GM23338 (cell line): ENCODE measurements around the gene FCHSD2. TPM values are rescaled to one million over a fixed set of nuclear protein-coding genes. Genes with fewer than 3 reads are reported as not detected.

Experiments used
- ATAC-seq: fragments of 200-7000 bp; cut with Tn5 transposase; 3 replicates; pipeline ENCODE4 v1.9.1; 2020
- DNase-seq: peaks from one replicate; pipeline ENCODE4 v3.0.0-alpha.2; 2015; ENCODE audit warnings: low spot score
- H2AFZ ChIP-seq: fragments of 200-600 bp; sonication (generic); 2 replicates; pipeline ENCODE4 v1.8.0; 2016; ENCODE audit warnings: antibody characterized with exemption, mild to moderate bottlenecking, moderate library complexity
- H3F3A ChIP-seq: fragments of 200-600 bp; sonication (generic); replicated peaks from 2 replicates; pipeline ENCODE4 v1.8.0; 2017; ENCODE audit warnings: antibody characterized with exemption, mixed run types, low read depth
- H3K27ac ChIP-seq: fragments of 200-600 bp; sonication (generic); 2 replicates; pipeline ENCODE4 v1.6.1; 2016; ENCODE audit warnings: low read depth
- H3K27me3 ChIP-seq: fragments of 200-600 bp; sonication (generic); 2 replicates; pipeline ENCODE4 v1.8.0; 2016; ENCODE audit warnings: mild to moderate bottlenecking, mixed run types, moderate library complexity; ENCODE audit not compliant: insufficient read depth
- H3K36me3 ChIP-seq: fragments of 200-600 bp; sonication (generic); 2 replicates; pipeline ENCODE4 v1.8.0; 2016; ENCODE audit warnings: mild to moderate bottlenecking; ENCODE audit not compliant: insufficient read depth
- H3K4me1 ChIP-seq: fragments of 200-600 bp; sonication (generic); 2 replicates; pipeline ENCODE4 v1.8.0; 2016; ENCODE audit warnings: mild to moderate bottlenecking, moderate library complexity; ENCODE audit not compliant: insufficient read depth
- H3K4me2 ChIP-seq: fragments of 200-600 bp; sonication (generic); 2 replicates; pipeline ENCODE4 v1.7.1; 2017; ENCODE audit warnings: mixed run types
- H3K4me3 ChIP-seq: fragments of 200-600 bp; sonication (generic); 2 replicates; pipeline ENCODE4 v1.6.1; 2016; ENCODE audit warnings: mixed run types
- H3K79me2 ChIP-seq: fragments of 200-600 bp; sonication (generic); replicated peaks from 2 replicates; pipeline ENCODE4 v1.8.0; 2017; ENCODE audit warnings: mild to moderate bottlenecking; ENCODE audit not compliant: insufficient read depth
- H3K9me2 ChIP-seq: fragments of 200-600 bp; sonication (generic); 2 replicates; pipeline ENCODE4 v1.8.0; 2017; ENCODE audit not compliant: insufficient read depth
- H4K20me1 ChIP-seq: fragments of 200-600 bp; sonication (generic); replicated peaks from 2 replicates; pipeline ENCODE4 v1.8.0; 2017; ENCODE audit warnings: mild to moderate bottlenecking; ENCODE audit not compliant: insufficient read depth
- H3K27ac Mint-ChIP-seq: 2 replicates; pipeline ENCODE4 v1.8.0; 2020; ENCODE audit warnings: inconsistent platforms, mild to moderate bottlenecking, moderate library complexity, mixed read lengths
- H3K27me3 Mint-ChIP-seq: 3 replicates; pipeline ENCODE4 v1.8.0; 2022; ENCODE audit warnings: low read depth, mild to moderate bottlenecking, moderate library complexity, mixed read lengths, inconsistent platforms; ENCODE audit not compliant: insufficient read depth, poor library complexity
- H3K36me3 Mint-ChIP-seq: 3 replicates; pipeline ENCODE4 v1.8.0; 2021; ENCODE audit warnings: low read depth, mild to moderate bottlenecking, inconsistent platforms, moderate library complexity, mixed read lengths
- H3K4me1 Mint-ChIP-seq: 3 replicates; pipeline ENCODE4 v1.8.0; 2020; ENCODE audit warnings: mild to moderate bottlenecking, inconsistent platforms, mixed read lengths
- H3K4me3 Mint-ChIP-seq: 3 replicates; pipeline ENCODE4 v1.8.0; 2021; ENCODE audit warnings: moderate library complexity, mild to moderate bottlenecking, inconsistent platforms, mixed read lengths
- H3K9me3 Mint-ChIP-seq: 3 replicates; pipeline ENCODE4 v1.8.0; 2020; ENCODE audit warnings: moderate library complexity, mild to moderate bottlenecking, inconsistent platforms, mixed read lengths
- CREB1 ChIP-seq: fragments of 250-450 bp; sonication (Bioruptor Pico); IDR thresholded peaks from 2 replicates; pipeline ENCODE4 v1.5.0; 2020; ENCODE audit warnings: low read depth, mild to moderate bottlenecking, moderate library complexity
- EZH2 ChIP-seq: fragments of 200-600 bp; sonication (generic); IDR thresholded peaks from one replicate; pipeline ENCODE4 v1.8.0; 2017; ENCODE audit warnings: antibody characterized with exemption, mild to moderate bottlenecking, low read depth; ENCODE audit not compliant: unreplicated experiment
- EZH2phosphoT487 ChIP-seq: fragments of 200-600 bp; sonication (generic); IDR thresholded peaks from one replicate; pipeline ENCODE4 v1.8.1; 2018; ENCODE audit warnings: antibody characterized with exemption; ENCODE audit not compliant: unreplicated experiment
- NANOG ChIP-seq: IDR thresholded peaks from 2 replicates; pipeline ENCODE4 v1.6.1; 2016; ENCODE audit warnings: antibody characterized with exemption, borderline replicate concordance
- STAT1 ChIP-seq: IDR thresholded peaks from one replicate; pipeline ENCODE4 v1.6.1; 2016; ENCODE audit warnings: antibody characterized with exemption; ENCODE audit not compliant: unreplicated experiment
- ZNF114 ChIP-seq: fragments of 250-450 bp; sonication (Bioruptor Pico); IDR thresholded peaks from 2 replicates; pipeline ENCODE4 v1.5.0; 2020; ENCODE audit warnings: mild to moderate bottlenecking, moderate library complexity
- ZNF331 ChIP-seq: fragments of 250-450 bp; sonication (Bioruptor Pico); IDR thresholded peaks from 2 replicates; pipeline ENCODE4 v1.5.0; 2020; ENCODE audit warnings: low read depth, mild to moderate bottlenecking, moderate library complexity
- polyA plus RNA-seq: library from polyadenylated mRNA; unstranded; fragments of >200 nt; fragmentation: Nextera tagmentation; extraction: Ambion mirVana; gene quantifications from 2 replicates; pipeline ENCODE4 v1.2.1, GENCODE V29; 2016
- total RNA-seq: library from RNA; depleted of rRNA; stranded (reverse); fragments of >200 nt; shearing (Covaris generic); gene quantifications from 2 replicates; pipeline ENCODE4 v1.2.3, GENCODE V29; 2014
- TF ChIP-seq, protein P1 (sequence below): IDR thresholded peaks from 2 replicates; pipeline ENCODE4 v1.6.1; 2016; ENCODE audit warnings: antibody characterized with exemption
- TF ChIP-seq, protein P2 (sequence below): fragments of 250-450 bp; sonication (Bioruptor Pico); IDR thresholded peaks from 2 replicates; pipeline ENCODE4 v1.5.0; 2020; ENCODE audit warnings: mild to moderate bottlenecking, moderate library complexity

The FCHSD2 gene
- total and polyA plus RNA-seq, 2 experiments from 2014 or later, result 3.6 to 5.2 TPM

DNA sequence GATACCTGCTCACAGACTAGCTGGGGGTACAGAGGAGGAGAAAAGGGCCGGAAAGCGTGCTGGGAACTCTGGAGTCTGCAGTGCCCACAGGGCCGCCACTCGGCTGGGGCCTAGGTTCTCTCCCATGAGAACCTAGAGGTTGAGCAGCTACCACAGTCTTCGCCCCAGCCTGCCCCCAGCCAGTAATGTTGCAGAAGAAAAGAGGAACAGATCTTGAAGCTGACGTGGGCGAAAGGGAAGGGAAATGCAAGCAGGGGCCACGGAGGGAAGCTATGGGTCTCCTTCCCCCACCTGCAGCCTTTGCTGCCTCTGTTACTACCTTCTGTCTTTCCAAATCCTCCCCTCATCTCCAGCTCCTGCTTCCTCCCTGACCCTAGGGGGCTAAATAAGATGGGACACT lies 47.2 kb upstream of the FCHSD2 start:
- Mint-ChIP-seq H3K27ac (no peak overlapping the region), H3K4me3 (no peak overlapping the region), H3K36me3 (no peaks in the 10 kb centered on the region), H3K27me3 (peaks cover 11% of the 10 kb centered on the region), H3K9me3 (no peaks in the 10 kb centered on the region), H3K4me1 (peaks cover 11% of the 10 kb centered on the region; the same call in 2 of the 3 replicates)
- H4K20me1 ChIP-seq, result no peaks in the 10 kb centered on the region
- H3K27me3 ChIP-seq, result no peaks in the 10 kb centered on the region
- no peak overlapping the region for H3K4me2 ChIP-seq
- no peak overlapping the region for H3K27ac ChIP-seq
- TF ChIP-seq STAT1 (no peak), CREB1 (no peak), EZH2phosphoT487 (no peak), NANOG (no peak), EZH2 (no peak), ZNF331 (CRISPR knock-in tag) (no peak), ZNF114 (CRISPR knock-in tag) (no peak)
- TF ChIP-seq, protein P1, sequence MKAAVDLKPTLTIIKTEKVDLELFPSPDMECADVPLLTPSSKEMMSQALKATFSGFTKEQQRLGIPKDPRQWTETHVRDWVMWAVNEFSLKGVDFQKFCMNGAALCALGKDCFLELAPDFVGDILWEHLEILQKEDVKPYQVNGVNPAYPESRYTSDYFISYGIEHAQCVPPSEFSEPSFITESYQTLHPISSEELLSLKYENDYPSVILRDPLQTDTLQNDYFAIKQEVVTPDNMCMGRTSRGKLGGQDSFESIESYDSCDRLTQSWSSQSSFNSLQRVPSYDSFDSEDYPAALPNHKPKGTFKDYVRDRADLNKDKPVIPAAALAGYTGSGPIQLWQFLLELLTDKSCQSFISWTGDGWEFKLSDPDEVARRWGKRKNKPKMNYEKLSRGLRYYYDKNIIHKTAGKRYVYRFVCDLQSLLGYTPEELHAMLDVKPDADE, result no peak
- TF ChIP-seq, protein P2, sequence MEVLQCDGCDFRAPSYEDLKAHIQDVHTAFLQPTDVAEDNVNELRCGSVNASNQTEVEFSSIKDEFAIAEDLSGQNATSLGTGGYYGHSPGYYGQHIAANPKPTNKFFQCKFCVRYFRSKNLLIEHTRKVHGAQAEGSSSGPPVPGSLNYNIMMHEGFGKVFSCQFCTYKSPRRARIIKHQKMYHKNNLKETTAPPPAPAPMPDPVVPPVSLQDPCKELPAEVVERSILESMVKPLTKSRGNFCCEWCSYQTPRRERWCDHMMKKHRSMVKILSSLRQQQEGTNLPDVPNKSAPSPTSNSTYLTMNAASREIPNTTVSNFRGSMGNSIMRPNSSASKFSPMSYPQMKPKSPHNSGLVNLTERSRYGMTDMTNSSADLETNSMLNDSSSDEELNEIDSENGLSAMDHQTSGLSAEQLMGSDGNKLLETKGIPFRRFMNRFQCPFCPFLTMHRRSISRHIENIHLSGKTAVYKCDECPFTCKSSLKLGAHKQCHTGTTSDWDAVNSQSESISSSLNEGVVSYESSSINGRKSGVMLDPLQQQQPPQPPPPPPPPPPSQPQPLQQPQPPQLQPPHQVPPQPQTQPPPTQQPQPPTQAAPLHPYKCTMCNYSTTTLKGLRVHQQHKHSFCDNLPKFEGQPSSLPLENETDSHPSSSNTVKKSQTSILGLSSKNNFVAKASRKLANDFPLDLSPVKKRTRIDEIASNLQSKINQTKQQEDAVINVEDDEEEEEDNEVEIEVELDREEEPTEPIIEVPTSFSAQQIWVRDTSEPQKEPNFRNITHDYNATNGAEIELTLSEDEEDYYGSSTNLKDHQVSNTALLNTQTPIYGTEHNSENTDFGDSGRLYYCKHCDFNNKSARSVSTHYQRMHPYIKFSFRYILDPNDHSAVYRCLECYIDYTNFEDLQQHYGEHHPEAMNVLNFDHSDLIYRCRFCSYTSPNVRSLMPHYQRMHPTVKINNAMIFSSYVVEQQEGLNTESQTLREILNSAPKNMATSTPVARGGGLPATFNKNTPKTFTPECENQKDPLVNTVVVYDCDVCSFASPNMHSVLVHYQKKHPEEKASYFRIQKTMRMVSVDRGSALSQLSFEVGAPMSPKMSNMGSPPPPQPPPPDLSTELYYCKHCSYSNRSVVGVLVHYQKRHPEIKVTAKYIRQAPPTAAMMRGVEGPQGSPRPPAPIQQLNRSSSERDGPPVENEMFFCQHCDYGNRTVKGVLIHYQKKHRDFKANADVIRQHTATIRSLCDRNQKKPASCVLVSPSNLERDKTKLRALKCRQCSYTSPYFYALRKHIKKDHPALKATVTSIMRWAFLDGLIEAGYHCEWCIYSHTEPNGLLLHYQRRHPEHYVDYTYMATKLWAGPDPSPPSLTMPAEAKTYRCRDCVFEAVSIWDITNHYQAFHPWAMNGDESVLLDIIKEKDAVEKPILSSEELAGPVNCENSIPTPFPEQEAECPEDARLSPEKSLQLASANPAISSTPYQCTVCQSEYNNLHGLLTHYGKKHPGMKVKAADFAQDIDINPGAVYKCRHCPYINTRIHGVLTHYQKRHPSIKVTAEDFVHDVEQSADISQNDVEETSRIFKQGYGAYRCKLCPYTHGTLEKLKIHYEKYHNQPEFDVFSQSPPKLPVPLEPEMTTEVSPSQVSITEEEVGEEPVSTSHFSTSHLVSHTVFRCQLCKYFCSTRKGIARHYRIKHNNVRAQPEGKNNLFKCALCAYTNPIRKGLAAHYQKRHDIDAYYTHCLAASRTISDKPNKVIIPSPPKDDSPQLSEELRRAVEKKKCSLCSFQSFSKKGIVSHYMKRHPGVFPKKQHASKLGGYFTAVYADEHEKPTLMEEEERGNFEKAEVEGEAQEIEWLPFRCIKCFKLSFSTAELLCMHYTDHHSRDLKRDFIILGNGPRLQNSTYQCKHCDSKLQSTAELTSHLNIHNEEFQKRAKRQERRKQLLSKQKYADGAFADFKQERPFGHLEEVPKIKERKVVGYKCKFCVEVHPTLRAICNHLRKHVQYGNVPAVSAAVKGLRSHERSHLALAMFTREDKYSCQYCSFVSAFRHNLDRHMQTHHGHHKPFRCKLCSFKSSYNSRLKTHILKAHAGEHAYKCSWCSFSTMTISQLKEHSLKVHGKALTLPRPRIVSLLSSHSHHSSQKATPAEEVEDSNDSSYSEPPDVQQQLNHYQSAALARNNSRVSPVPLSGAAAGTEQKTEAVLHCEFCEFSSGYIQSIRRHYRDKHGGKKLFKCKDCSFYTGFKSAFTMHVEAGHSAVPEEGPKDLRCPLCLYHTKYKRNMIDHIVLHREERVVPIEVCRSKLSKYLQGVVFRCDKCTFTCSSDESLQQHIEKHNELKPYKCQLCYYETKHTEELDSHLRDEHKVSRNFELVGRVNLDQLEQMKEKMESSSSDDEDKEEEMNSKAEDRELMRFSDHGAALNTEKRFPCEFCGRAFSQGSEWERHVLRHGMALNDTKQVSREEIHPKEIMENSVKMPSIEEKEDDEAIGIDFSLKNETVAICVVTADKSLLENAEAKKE (CRISPR knock-in tag), result no peak
- H3K36me3 ChIP-seq, result no peaks in the 10 kb centered on the region
- H2AFZ ChIP-seq, result no peak overlapping the region
- no peaks in the 10 kb centered on the region for H3F3A ChIP-seq
- no peak for DNase-seq
- H3K9me2 ChIP-seq, result no peaks in the 10 kb centered on the region
- no peaks in the 10 kb centered on the region for H3K4me1 ChIP-seq
- no peak for ATAC-seq
- H3K79me2 ChIP-seq, result no peaks in the 10 kb centered on the region
- no peak overlapping the region for H3K4me3 ChIP-seq
